ENCODE results near the gene TIGD7. TPM values are rescaled to one million over a fixed set of nuclear protein-coding genes. Genes with fewer than 3 reads are reported as not detected.

Gene TIGD7
- total RNA-seq, 1 experiment from 2014 or later: 4.2 TPM

DNA sequence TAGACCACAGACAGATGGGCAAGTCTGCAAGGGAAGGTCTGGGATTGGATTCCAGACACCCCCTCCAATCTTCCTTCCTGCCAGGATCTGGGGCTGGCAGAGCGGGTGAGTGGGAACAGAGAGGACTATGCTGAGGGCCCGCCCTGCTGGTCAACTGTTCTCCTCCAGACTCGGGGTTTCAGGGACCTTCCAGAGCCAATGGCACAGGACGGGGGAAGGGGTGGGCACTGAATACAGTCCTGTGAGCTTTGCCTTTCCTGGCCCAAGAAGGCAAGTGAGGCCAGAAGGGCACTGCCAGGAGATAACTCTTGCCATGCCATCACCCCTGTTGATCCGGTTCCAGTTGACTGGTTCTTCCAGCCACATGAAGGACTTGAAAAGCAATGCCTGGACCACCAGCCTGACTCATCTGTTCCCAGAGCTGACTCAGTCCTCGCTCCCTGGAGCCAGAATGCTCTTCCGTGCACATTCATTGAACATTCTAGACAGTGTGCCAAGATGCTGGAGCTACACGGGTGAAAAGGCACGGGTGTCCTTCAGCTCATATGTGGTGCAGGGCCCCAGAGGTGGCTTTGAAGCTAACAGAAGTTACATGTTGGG is 48.3 kb downstream of the TIGD7 start:
- Histone ChIP-seq H3T11ph (ENCODE audit: low read length) (no peak overlapping the region), H4K91ac (ENCODE audit: insufficient read length, low read depth, low read length) (no peak overlapping the region), H3K14ac (ENCODE audit: insufficient read depth, low read length) (no peak overlapping the region), H2BK15ac (ENCODE audit: low read depth, low read length) (no peak overlapping the region), H3K23me2 (ENCODE audit: insufficient read length, low read depth, low read length, poor library complexity, severe bottlenecking) (no peaks in the 10 kb centered on the region), H3K4me1 (ENCODE audit: insufficient read depth, low read length) (no peaks in the 10 kb centered on the region), H3K4me2 (ENCODE audit: insufficient read depth, insufficient read length, low read length) (no peak overlapping the region), H3K27me3 (ENCODE audit: insufficient read depth, low read length) (no peaks in the 10 kb centered on the region), H3K18ac (ENCODE audit: insufficient read length, low read depth, low read length) (no peak overlapping the region), H4K5ac (ENCODE audit: insufficient read length, low read depth, low read length) (no peak overlapping the region), H3K79me1 (ENCODE audit: insufficient read depth, low read depth, low read length, poor library complexity, severe bottlenecking) (no peaks in the 10 kb centered on the region), H4K8ac (replicated peaks; ENCODE audit: insufficient read length, low read depth, low read length) (no peak overlapping the region), H3K4ac (ENCODE audit: low read depth, low read length) (no peak overlapping the region), H4K20me1 (ENCODE audit: control insufficient read depth, insufficient read depth, insufficient read length) (no peaks in the 10 kb centered on the region), H3K79me2 (ENCODE audit: insufficient read depth, low read length) (no peaks in the 10 kb centered on the region), H3K9ac (ENCODE audit: extremely low read depth, insufficient read length, low read length) (no peak overlapping the region), H2BK5ac (ENCODE audit: insufficient read length, low read length) (no peak overlapping the region), H3K56ac (ENCODE audit: insufficient read length, low read depth, low read length) (no peak overlapping the region), H2AK5ac (ENCODE audit: insufficient read length, low read length) (no peak overlapping the region), H2AFZ (ENCODE audit: low read length) (no peak overlapping the region), H2BK12ac (ENCODE audit: insufficient read length, low read depth, low read length) (no peak overlapping the region), H2BK120ac (ENCODE audit: low read depth, low read length, poor library complexity, severe bottlenecking) (no peak overlapping the region), H3K27ac (ENCODE audit: insufficient read length, low read depth, low read length) (no peak overlapping the region), H3K9me3 (ENCODE audit: control insufficient read depth, low read depth, low read length) (peaks cover 7% of the 10 kb centered on the region), H2BK20ac (ENCODE audit: low read depth, low read length, poor library complexity, severe bottlenecking) (no peak overlapping the region), H3K23ac (ENCODE audit: insufficient read length, low read depth, low read length) (no peak overlapping the region)
- Mint-ChIP-seq H3K27ac (no peak overlapping the region), H3K27me3 (ENCODE audit: low read depth) (peaks cover 35% of the 10 kb centered on the region), H3K36me3 (ENCODE audit: insufficient read depth in 1 of 3, low read depth in 3 of 3) (peaks cover 0 to 7% (median 0%) of the 10 kb centered on the region in 3 experiments; a peak in 1 of 7 replicates), H3K9me3 (peaks cover 39 to 49% of the 10 kb centered on the region in 2 experiments), H3K4me1 (no peaks in the 10 kb centered on the region), H3K4me3 (no peak overlapping the region)
- no peak for TF ChIP-seq CTCF (conservative IDR thresholded peaks at IDR 0.05)
- WGBS (ENCODE audit: extremely low coverage, insufficient read length, low lambda C conversion rate): no CpG with 5 or more reads among the region's 9 CpGs
- DNase-seq: no peak

Data from H9 (cell line).